GM19397 (cell line): ENCODE measurements around the gene PPP1R11.
A peak's percentile ranks its signal among the peaks of the same experiment; 100 is the strongest.
"Not testable (repeated sequence)": the region's sequence is repeated elsewhere in the genome, so short reads cannot be mapped to it uniquely, and the experiment has no call there.

Experiments
- ATAC-seq: cut with Tn5 transposase; IDR thresholded peaks from one replicate; pipeline ENCODE4 v1.9.1; 2021; ENCODE audit warnings: mild to moderate bottlenecking, moderate library complexity; ENCODE audit not compliant: unreplicated experiment

PPP1R11 gene, protein sequence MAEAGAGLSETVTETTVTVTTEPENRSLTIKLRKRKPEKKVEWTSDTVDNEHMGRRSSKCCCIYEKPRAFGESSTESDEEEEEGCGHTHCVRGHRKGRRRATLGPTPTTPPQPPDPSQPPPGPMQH

GRCh38 chr6:30066577-30067459 is at the start of gene PPP1R11:
TSS of gene PPP1R11 (plus strand) at chr6:30067198. CDS start at chr6:30067411, 213 bp downstream.
- ATAC-seq = peak; percentile 96

DNA sequence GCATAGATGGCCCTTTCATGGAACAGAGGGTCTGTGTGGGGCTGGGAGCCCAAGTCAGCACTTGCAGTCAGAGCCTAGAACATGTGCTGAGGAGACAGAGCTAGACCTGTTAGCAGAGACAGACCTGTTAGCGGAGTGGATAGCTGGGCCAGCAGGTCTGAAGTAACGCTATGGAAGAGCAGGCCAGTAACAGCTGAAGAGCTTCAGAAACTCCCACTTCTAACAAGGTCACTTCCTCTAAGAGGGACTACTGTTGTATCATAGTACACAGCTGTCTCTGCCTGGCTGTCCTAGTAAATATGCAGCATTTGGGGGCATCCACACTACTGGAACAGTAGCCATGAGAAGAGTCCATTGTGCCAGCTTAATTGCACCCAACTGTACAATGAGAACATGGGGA is 47.2 kb upstream of the PPP1R11 start:
- ATAC-seq = no peak

GRCh38 chr6:30020626-30021025 is 46.4 kb upstream of the PPP1R11 start:
- ATAC-seq = no peak

DNA sequence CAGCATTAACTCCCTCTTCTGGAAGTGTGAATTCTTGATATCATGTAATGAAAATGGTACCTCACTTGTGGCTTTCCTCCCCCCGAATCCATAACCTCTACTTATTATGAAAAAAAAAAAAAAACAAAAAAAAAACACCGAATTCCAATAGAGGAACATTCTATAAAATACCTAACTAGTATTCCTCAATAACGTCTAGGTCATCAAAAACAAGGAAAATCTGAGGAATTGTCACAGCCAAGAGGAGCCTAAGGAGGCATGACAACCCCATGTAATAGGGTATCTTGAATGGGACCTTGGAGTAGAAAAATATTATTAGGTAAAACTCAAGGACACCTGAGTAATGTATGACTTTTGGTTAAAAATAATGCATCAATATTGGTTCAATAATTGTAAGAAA is 44.8 kb upstream of the PPP1R11 start:
- ATAC-seq = no peak

DNA sequence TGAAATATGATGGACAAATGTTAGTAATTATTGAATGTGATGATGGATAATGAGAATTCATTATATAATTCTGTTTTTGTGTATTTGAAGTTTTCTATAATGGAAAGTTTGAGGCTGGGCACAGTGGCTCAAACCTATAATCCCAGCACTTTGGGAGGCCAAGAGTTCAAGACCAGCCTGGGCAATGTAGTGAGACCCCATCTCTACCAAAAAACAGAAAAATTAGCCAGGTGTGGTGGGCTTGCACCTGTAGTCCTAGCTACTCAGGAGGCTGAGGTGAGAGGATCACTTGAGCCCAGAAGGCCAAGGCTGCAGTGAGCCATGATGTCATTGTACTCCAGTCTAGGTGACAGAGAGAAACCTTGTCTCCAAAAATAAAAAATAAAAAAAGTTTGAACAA is 44.3 kb upstream of the PPP1R11 start:
- ATAC-seq = not testable (repeated sequence)

DNA sequence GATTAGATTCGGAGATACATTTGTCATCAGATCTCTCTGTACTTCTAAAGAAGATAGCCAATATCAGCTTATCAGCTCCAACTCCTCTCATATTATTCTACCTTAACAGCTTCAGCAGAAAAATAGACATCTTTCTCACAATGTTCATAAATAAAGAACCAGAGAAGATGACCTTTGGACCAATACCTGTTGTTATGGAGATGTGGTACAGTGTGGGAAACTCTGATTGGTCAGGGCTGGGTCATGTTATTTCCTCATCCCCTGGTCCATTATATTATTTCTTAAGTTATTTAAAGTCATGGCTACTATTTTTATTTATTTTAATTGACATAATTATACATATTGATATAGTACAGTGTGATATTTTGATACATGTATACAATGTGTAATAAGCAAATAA is 41.8 kb upstream of the PPP1R11 start:
- ATAC-seq = no peak

- no peak for ATAC-seq
Measured at GRCh38 chr6:30029588-30029987, 37.4 kb upstream of the PPP1R11 start.

- no peak for ATAC-seq
Measured at GRCh38 chr6:30031381-30031780, 35.6 kb upstream of the PPP1R11 start.

GRCh38 chr6:30033440-30033839 is 33.6 kb upstream of the PPP1R11 start:
- ATAC-seq = not testable (repeated sequence)

GRCh38 chr6:30035784-30036183 is 31.2 kb upstream of the PPP1R11 start:
- no peak for ATAC-seq

GRCh38 chr6:30037182-30037788 is 29.7 kb upstream of the PPP1R11 start:
- ATAC-seq = no peak

DNA sequence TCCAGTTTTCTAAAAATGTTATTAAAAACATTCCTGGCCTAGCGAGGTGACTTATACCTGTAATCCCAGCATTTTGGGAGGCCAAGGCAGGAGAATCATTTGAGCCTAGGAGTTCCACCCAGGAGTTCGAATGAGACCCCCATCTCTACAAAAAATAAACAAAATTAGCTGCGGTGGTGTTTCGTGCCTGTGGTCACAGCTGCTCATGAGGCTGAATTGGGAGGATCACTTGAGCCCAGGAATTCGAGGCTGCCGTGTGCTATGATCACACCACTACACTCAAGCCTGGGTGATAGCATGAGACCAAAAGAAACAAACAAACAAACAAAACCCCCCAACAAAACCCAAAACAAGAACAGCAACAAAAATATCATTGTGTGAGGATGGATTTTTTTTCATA is 25.8 kb upstream of the PPP1R11 start:
- no peak for ATAC-seq

GRCh38 chr6:30041821-30042220 is 25.2 kb upstream of the PPP1R11 start:
- ATAC-seq = no peak

- ATAC-seq = no peak
Measured at GRCh38 chr6:30042476-30042875, 24.5 kb upstream of the PPP1R11 start.

- ATAC-seq = no peak
Measured at GRCh38 chr6:30042914-30043313, 24.1 kb upstream of the PPP1R11 start.

- no peak for ATAC-seq
Measured at GRCh38 chr6:30043744-30044143, 23.3 kb upstream of the PPP1R11 start.

DNA sequence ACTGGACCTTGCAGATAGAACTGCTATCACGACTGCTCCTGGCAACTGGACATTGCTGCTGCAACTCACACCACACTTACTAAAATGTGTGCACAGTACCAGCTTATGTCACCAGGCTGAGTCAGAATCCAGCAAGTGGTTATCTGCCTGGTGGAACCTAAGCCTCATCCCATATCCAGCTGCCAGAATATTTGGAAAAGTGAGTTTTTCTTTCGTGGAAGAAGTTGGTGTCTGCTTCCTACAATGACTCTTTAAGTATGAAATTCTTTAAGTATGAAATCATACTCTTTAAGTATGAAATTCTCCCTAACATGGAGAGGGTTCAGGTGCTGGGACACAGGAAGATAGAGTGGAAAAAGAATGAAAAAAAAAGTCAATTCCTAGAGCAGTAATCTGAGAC is 22.4 kb upstream of the PPP1R11 start:
- no peak for ATAC-seq

GRCh38 chr6:30047220-30047619 is 19.8 kb upstream of the PPP1R11 start:
- no peak for ATAC-seq

DNA sequence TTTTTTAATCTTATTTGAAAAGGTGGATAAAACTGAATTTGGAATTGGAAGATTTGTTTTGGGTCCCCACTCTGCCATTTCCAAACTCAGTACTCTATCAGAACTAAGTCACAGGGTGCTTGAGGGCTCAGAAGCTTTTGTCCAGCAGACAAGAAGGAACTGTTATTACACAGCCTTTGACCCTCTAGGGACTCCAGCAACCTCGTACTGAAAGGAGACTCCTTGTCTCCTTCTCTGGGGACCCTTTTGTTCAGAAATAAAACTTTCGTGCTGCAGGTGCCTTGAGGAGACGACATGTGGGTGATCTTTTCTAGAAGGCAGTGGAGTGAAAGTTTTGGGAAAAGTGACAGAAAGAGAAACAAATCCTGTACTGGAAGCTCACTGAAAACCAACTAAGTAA is 13.3 kb upstream of the PPP1R11 start:
- ATAC-seq = no peak

DNA sequence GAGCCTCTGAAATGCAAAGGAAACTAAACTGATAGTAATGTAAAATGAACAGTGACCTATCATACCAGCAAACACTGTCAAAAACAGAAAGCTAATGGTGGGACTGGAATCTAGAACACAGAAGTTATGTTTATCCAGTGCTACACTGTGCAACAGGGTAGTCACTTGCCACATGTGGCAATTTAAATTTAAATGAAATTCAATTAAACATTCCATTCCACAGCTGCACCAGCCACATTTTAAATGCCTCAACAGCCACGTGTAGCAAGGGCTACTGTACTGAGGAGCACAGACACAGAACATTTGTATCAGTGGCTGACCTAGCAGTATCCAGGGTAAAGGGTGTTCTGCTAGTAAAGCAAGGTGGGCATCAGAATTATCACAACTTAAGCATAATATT is 11.5 kb upstream of the PPP1R11 start:
- no peak for ATAC-seq

DNA sequence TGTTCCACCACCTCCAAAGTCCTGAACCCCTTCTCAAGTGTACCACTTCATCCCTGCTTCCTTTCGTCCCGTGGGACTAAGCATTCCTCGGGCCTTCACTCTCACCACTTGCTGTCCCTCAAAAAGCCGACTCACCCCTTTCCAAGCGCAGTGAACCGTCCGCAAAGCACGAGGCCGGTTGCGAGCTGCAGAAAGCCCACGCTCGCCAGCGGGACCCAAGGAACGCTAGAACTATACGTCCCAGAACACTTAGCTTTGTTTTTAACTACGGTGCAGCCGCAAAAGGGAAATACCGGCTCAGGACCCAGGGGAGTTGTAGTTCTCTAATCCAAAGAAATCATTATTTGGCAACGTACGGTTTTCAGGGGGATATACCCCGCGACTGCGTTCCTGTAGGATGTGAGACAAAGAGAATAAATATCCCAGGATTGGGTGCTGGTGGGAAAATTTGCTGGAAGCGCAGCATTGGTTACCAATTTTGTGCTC is 6.3 kb upstream of the PPP1R11 start:
- peak; percentile 18 for ATAC-seq
